GM18511 (cell line): Measurements from ENCODE around the gene CPED1.
"Not testable (repeated sequence)": the region's sequence is repeated elsewhere in the genome, so short reads cannot be mapped to it uniquely, and the experiment has no call there.

Experiments
- ATAC-seq: cut with Tn5 transposase; IDR thresholded peaks from one replicate; pipeline ENCODE4 v1.9.1; 2021; ENCODE audit warnings: mild to moderate bottlenecking, moderate library complexity; ENCODE audit not compliant: unreplicated experiment

CPED1 gene

GRCh38 chr7:120994512-120995410 is 6.2 kb downstream of the CPED1 start:
- ATAC-seq, result no peak

- no peak for ATAC-seq
These were observed 7.1 kb downstream of the CPED1 start for GRCh38 chr7:120995654-120996053.

GRCh38 chr7:120996333-120996987 is 7.9 kb downstream of the CPED1 start:
- ATAC-seq, result peak; percentile 89

- peak; percentile 39 for ATAC-seq
These were observed 8.5 kb downstream of the CPED1 start for GRCh38 chr7:120996988-120997345.

GRCh38 chr7:120997882-120998474 is 9.5 kb downstream of the CPED1 start:
- ATAC-seq, result no peak

- no peak for ATAC-seq
These were observed 10.0 kb downstream of the CPED1 start for GRCh38 chr7:120998520-120998919.

- ATAC-seq, result no peak
These were observed 10.6 kb downstream of the CPED1 start for GRCh38 chr7:120998996-120999565.

GRCh38 chr7:121000081-121000983 is 11.8 kb downstream of the CPED1 start:
- no peak for ATAC-seq

- no peak for ATAC-seq
These were observed 12.9 kb downstream of the CPED1 start for GRCh38 chr7:121001234-121001906.

- no peak for ATAC-seq
These were observed 13.7 kb downstream of the CPED1 start for GRCh38 chr7:121002048-121002756.

- ATAC-seq, result no peak
These were observed 14.3 kb downstream of the CPED1 start for GRCh38 chr7:121002757-121003200.

- no peak for ATAC-seq
These were observed 15.6 kb downstream of the CPED1 start for GRCh38 chr7:121003986-121004685.

GRCh38 chr7:121005058-121005457 is 16.5 kb downstream of the CPED1 start:
- not testable (repeated sequence) for ATAC-seq

- ATAC-seq, result no peak
These were observed 17.6 kb downstream of the CPED1 start for GRCh38 chr7:121005996-121006584.

GRCh38 chr7:121006711-121007315 is 18.3 kb downstream of the CPED1 start:
- ATAC-seq, result no peak

- no peak for ATAC-seq
These were observed 20.3 kb downstream of the CPED1 start for GRCh38 chr7:121008816-121009215.

- ATAC-seq, result no peak
These were observed 22.9 kb downstream of the CPED1 start for GRCh38 chr7:121011401-121011800.
